ENCODE measurements around the gene BICDL2.
"Not testable (repeated sequence)": the region's sequence is repeated elsewhere in the genome, so short reads cannot be mapped to it uniquely, and the experiment has no call there.

BICDL2 gene

DNA sequence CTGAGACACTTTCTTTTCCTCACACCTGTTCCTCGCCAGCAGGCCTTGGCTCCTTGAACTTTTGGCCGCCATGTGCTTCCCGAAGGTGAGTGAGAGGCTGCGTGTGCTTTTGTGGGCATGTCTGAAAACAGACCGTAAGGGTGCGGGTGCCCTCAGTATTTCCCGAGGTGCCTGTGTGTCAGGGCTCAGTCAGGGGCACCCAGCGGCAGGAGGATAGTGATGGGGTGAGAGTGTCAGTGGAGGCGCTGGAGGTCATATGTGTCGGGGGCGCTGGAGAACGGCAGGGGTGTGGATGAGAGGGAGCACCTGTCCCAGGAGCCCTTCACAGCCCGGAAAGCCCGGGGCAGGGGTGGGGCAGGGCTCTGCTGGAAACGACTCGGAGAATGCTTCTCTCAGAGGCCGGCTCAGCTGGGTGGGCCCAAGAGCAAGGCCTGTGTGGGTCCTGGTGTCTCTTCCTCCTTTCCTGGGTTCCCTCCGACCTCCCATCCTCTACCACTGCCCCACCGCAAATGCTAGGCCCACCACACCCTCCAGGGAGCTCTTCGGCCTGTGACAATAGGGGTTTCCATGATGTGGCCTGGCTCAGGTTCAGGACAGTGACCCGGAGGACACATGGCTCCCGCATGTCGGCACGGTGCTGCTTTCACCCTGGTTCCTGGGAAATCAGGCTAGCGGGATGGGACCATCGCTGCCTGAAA, 29.1 kb upstream of the BICDL2 start:
- in situ Hi-C loops (cut with MboI; ENCODE audit: low sequenced_read_pairs), result no loop called here

DNA sequence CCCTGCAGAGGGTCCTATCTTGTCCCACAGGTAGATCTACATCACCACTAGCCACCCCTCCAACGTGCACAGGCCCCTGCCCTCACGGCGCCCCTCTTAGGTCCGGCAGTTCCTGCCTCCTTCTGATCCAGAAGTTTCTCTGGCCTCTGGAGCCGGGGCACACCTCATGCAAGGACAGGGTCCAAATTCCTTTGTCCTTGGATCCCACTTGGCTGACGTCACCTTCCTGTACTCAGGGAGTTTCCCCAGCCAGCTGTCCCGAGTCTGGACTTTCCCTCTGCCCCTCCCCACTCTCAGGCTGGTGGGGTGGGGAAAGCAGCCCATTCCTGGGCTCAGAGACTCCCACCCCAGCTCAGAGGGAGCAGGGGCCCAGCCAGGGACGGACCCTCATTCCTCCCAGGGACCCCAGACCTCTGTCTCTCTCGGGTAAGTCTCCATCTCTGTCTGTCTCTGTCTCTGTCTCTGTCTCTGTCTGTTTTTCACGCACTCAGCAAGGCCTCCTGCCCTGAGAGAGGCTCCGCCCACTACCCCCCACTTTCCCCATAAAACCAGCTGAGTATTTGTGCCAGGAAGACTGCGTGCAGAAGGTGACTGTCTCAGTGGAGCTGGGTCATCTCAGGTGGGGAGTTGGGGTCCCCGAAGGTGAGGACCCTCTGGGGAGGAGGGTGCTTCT, 28.5 kb upstream of the BICDL2 start, which contains the start of gene IL32:
IL32 (plus strand) TSS at position 572 of the 673 bp plus-strand sequence. CDS start 172 bp downstream, outside the sequence.
- in situ Hi-C loops (cut with MboI; ENCODE audit: low sequenced_read_pairs), result no loop called here

DNA sequence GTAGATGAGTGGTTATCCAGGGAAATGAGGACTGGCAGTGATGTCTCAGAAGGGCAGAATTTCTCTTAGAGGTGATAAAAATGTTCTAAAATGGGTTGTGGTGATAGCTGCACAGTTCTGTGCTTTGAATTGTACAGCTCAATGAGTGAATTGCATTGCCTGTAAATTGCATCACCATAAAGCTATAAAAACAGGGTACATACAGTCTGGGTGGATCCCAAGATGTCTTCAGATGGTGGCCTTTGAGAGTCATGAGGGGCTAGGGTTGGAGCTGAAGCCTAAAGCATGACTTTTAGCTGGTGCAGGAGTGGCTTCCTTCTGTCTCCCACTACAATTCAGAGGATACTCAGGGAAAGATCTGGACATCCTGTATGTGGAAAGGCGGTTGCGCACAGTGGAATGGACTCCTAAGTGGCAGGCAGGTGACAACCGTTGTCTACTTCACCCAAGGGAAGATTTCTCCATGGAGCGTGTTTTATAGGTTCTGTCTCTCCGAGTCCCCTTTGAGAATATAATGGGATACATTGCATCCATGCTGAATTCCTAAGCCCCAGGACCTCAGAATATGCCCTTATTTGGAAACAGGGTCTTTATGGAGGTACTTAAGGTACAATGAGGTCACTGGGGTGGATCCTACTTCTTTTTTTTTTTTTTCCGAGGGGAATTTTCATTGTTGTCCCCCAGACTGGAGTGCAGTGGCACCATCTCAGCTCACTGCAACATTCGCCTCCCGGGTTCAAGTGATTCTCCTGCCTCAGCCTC, 27.1 kb upstream of the BICDL2 start:
- in situ Hi-C loops (cut with MboI; ENCODE audit: low sequenced_read_pairs), result loop anchor here (5.0 kb wide), 1 partner anchor 63 kb away; no protein-coding TSS in a partner anchor

DNA sequence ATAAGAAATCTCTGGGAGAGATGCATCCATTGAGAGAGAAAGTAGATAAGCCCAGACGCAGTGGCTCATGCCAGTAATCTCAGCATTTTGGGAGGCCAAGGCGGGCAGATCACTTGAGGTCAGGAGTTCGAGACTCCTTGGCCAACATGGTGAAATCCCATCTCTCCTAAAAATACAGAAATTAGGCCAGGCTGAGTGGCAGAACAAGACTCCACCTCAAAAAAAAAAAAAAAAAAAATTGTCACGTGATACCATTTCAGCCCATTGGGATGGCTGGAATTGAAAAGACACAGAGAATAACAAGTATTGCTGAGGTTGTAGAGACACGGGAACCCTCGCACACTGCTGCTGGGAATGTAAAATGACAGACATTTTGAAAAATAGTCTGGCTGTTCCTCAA, 25.8 kb upstream of the BICDL2 start:
- in situ Hi-C loops (cut with MboI; ENCODE audit: low sequenced_read_pairs), result loop anchor here (5.0 kb wide), 1 partner anchor 65 kb away; no protein-coding TSS in a partner anchor

DNA sequence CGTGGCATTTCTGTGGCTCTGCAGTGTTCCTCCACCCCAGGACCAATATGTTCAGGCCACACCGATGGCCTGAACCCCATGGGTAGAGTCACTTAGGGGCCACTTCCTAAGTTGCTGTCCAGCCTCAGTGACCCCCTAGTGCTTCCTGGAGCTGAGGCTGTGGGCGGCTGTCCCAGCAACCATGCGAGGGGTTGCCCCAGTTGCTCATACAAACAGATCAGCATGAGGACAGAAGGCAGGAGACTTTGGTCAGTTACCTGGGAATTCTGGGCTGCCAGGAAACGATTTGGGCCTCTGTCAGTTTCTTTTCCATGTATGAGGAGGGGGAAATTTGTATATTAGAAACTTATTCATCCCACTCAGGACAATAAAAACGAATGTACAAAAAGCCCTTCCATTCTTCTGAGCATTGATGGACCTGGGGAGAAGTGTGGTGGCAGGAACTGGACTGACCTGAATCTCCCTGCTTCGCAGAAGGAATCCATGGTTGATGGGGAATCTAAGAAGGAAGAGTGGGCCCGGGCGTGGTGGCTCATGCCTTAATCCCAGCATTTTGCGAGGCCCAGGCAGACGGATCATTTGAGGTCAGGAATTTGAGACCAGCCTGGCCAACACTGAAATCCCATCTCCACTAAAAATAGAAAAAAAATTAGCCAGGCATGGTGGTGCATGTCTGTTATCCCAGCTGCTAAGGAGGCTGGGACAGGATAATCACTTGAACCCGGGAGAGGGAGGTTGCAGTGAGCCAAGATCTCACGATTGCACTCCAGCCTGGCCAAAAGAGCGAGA, 23.8 kb upstream of the BICDL2 start:
- in situ Hi-C loops (cut with MboI; ENCODE audit: low sequenced_read_pairs), result loop anchor here (5.0 kb wide), 1 partner anchor 67 kb away; no protein-coding TSS in a partner anchor

DNA sequence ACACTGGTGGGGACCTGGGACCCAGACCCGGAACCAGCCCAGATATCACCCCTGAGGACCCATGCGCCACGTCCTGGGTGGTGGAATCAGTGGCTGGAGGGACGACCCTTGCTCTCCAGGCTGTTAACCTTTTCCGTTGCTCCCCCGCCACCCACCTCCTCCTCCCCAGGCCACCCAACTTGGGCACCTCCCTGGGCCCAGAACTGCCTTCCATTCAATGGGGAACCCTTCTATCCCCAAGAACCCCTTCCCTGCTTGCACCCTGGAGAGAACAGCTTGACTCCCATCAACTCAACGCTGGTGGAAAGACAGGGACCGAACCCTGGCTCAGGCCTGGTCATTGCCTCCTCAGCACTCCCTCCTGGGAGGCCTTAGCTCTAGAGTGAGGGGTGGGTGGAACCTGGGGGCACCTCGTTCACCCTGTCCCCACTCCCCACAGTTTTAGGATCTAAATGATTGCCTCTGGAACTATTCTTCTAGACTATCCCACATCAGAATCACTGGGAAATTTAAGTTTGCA, 23.0 kb upstream of the BICDL2 start:
- in situ Hi-C loops (cut with MboI; ENCODE audit: low sequenced_read_pairs), result loop anchor here (5.0 kb wide), 1 partner anchor 68 kb away; no protein-coding TSS in a partner anchor

DNA sequence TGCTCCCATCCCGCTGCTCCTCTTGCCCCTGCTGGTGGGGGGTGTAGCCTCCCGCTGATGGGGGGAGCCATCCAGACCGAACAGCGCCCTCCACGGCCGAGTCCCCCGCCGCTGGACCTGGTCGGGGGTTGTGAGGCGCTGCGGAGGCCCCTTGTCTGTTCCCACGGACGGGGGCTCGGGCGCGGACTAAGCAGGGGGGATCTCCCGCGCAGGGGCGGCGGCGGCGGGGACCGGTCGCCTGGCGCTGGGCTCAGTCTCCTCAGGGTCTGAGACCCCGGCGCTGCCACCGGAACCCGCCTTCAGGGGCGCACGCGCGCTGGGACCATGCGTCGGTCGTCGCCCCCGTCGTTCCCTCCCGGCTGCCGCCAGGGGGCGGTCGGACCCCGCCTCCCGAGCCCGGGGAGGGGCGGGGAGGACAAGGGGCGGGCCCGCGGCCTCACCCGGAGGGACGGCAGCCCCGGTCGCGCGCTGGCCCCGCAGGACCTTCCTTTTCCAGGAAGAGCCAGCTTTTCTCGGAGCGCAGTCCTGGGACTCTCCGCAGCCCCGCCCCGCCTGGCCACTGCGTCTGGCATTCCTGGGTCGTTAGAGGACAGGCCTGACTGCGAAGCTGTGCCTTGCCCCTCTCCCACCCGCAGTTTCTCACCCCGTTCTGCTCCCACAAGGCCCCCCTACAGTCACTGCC, 22.4 kb upstream of the BICDL2 start:
- in situ Hi-C loops (cut with MboI; ENCODE audit: low sequenced_read_pairs), result no loop called here

DNA sequence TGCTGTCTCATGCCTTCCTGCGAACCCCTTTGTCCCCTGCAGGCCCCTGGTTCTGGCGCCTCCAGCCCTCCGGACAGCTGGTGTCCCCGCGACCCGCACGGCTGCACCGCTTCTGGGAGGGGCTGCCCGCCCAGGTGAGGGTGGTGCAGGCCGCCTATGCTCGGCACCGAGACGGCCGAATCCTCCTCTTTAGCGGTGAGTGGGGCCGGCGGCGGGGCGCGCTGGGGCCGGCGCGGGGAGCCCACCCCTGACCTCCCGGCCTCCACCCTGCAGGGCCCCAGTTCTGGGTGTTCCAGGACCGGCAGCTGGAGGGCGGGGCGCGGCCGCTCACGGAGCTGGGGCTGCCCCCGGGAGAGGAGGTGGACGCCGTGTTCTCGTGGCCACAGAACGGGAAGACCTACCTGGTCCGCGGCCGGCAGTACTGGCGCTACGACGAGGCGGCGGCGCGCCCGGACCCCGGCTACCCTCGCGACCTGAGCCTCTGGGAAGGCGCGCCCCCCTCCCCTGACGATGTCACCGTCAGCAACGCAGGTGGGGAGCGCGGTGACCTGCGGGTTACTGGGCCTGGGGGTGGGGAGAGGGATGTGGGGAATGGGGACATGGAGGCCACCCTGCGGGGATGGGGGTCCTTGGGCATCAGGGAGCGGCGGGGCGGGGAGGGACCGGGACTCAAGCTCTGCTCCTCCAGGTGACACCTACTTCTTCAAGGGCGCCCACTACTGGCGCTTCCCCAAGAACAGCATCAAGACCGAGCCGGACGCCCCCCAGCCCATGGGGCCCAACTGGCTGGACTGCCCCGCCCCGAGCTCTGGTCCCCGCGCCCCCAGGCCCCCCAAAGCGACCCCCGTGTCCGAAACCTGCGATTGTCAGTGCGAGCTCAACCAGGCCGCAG, 21.6 kb upstream of the BICDL2 start:
- in situ Hi-C loops (cut with MboI; ENCODE audit: low sequenced_read_pairs), result no loop called here

DNA sequence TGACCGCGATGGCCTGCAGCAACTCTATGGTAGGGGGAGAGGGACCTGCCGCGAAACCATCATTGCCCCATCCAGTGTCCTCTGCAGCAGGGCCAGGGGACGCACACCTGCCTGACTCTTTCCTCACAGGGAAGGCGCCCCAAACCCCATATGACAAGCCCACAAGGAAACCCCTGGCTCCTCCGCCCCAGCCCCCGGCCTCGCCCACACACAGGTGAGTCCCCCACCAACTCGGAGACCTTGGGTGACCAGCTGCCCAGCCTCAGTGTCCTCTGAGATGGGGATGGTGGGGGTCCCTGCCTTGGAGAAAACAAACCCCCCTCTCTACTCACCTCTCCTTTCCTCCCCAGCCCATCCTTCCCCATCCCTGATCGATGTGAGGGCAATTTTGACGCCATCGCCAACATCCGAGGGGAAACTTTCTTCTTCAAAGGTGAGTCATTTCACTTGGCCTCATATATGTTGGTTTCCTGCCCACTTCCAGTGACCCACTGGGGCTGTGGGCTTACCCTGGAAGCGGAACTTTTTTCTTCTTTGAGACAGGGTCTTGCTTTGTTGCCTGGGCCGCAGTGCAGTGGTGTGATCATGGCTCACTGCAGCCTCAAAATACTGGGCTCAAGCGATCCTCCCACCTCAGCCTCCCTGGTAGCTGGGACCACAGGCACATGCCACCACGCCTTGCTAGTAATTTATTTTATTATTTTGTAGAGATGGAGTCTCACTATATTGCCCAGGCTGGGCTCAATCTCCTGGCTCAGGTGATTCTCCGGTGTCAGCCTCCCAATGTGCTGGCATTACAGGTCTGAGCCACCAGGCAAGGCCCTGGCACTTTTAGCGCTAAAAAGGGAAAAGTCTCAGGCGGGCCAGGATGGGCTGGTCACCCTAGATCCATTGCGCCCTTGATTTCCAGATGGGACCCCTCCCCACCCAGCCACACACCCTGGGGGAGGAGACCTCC, 20.7 kb upstream of the BICDL2 start:
- in situ Hi-C loops (cut with MboI; ENCODE audit: low sequenced_read_pairs), result no loop called here

DNA sequence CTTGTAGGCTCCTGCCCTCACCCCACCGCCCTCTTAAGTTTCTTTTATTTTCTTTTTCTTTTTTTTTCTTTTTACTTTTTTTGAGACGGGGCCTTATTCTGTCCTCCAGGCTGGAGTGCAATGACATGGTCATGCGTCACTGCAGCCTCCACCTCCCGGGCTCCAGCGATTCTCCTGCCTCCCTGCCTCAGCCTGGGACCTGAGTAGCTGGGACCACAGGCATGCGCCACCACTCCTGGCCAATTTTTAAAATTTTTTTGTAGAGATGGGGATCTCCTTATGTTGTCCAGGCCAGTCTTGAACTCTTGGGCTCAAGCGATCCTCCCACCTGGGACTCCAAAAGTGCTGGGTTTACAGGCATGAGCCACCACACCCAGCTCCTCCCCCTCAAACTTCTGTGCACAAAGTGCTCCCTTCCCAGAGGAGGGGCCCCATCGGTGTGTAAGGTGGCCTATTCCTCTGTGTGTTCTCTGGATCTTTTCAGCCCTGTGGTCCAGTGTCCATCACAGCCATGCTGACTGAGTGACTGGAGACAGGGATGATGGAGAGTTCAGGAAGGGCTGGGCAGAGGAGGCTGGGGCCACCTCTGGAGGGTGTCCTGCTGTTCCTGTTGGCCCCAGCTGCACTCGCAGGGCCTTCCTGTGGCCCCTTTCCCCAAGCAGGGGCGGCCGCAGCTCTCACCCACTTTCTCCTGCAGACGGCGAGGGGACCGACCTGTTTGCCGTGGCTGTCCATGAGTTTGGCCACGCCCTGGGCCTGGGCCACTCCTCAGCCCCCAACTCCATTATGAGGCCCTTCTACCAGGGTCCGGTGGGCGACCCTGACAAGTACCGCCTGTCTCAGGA, 19.8 kb upstream of the BICDL2 start:
- in situ Hi-C loops (cut with MboI; ENCODE audit: low sequenced_read_pairs), result no loop called here

DNA sequence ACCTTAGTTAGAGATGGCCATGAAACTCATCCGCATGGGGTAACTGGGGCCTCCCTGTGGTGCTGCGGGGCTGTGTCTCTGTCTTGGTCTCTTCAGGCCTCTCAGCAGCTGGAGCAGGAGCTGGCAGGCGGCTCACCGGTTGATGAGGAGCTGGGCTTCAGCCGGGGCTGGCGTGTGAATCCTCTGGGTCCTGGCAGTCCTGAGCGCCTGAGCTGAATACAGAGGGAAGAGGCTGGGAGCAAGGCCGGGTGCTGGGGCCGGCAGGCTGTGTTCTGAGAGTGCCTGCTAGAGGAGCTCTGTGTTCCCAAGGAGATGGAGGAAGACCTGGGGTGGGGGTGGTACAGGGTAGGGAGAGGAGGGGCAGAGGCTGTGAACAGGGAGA, 19.0 kb upstream of the BICDL2 start:
- in situ Hi-C loops (cut with MboI; ENCODE audit: low sequenced_read_pairs), result not testable (repeated sequence)

DNA sequence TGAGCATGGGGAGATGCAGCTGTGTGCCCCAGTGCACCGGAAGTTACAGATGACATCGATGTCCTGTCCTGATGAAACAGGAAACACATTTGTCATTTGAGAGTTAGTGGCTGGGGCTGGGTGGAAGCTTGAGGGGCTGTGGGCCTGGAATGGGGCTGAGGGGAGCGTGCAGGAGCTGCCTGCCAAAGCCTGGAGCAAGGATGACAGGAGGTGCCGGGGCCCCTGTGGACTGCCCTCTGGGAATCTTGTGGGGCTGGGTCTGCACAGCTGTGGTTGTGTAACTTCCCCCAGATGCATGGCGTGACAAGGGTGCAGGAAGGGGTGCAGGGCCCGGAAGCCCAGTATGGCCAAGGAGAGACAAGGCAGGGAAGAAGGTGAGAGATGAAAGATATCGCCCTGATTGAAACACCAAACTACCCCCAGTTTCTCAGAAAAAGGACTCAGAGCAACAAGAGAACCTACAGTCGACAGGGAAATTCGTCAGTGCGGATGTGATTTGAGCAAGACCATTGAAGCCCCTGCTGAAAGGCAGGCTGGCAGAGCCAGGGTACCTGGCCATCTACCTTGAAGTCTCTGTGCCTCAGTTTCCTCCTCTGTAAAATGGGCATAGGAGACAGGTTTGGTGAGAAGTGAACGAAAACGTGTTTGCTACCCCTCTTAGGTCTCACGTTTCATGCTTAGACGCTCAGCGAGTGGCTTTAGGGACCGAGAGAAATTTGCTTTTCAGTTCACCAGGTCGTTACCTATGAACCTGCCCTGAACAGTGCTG, 18.4 kb upstream of the BICDL2 start:
- in situ Hi-C loops (cut with MboI; ENCODE audit: low sequenced_read_pairs), result no loop called here

DNA sequence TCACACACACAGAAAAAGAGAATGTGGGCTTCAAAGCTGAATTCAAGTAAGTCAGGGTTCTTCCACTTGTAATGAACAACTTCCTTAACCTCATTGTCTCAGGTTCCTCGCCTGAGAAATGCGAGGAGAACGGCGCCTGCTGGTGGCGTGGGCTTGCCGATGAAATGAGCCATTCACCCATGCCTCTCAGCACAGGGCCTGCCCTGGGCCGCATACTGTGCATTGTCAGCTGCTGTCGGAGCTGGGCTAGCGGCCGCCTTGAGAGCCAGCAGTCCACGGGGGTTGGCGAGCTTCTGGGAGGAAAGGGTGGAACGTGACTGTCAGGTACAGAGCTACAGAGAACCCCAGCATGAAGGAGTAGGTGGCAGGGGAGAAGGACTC, 16.6 kb upstream of the BICDL2 start:
- in situ Hi-C loops (cut with MboI; ENCODE audit: low sequenced_read_pairs), result not testable (repeated sequence)

DNA sequence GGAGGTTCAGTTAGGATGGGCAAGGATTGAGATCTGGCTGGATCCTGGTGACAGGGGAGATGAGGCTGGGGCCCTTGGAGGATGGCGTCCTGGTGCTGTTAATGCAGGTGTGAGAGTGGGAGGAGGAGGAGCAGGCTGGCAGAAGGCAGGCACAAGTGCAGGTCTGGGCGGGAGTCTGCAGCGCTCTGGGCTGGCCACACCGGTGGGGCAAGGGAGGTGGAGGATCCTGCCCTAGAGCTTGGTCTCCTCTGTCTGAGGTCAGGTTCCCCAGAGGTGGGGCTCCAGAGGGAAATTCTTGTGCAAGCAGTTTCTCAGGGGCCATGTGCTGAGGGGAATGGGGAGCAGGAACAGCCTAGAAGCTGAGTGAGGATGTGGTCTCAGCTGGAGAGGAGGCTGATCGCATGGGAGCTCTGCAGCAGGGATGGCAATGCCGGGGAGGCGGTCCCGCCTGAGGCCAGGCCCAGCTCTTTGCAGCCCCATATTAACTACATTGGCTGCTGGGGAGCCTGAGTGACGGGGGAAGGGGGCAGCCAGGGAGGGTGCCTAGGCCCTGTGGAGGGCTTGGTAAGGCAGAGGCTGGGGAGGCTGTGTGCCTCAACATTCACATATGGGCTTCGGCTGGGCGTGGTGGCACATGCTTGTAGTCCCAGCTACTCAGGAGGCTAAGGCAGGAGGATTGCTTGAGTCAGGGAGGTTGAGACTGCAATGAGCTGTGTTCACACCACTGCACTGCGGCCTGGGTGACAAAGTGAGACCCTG, 16.0 kb upstream of the BICDL2 start:
- in situ Hi-C loops (cut with MboI; ENCODE audit: low sequenced_read_pairs), result not testable (repeated sequence)

DNA sequence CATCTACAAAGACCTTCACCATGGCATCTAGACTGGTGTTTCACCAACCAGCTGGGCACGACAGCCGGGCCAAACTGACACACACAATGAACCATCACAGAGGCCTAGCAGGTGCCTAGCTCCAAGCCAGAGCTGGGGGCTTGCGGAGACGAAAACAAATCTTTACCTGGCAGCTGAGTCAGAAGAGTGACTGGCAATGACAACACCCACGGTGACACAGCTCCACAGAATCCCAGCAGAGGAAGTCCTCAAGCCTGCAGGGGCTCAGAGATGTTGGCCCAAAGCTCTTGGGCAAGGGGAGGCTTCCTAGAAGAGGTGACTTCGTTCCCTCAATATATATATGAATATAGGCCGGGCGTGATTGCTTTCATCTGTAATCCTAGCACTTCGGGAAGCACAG, 14.8 kb upstream of the BICDL2 start:
- in situ Hi-C loops (cut with MboI; ENCODE audit: low sequenced_read_pairs), result no loop called here

DNA sequence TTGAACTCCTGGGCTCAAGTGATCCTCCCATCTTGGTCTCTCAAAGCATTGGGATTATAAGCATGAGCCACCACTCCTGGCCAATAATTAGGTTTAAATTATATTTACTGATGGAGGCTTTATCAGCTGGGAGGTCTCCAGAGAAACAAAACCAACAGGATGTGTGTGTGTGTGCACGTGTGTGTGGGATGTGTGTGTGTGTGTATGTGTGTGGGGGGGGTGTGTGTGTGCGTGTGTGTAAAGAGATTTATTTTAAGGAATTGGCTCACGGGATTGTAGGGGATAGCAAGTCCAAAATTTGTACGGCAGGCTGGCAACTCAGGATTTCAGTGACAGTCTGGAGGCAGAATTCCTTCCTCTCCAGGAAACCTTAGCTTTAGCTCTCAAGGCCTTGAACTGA, 14.3 kb upstream of the BICDL2 start:
- in situ Hi-C loops (cut with MboI; ENCODE audit: low sequenced_read_pairs), result no loop called here

All from HL-60/S4 (cell line).